ENCODE measurements around the gene SLC6A17. TPM values are rescaled to one million over a fixed set of nuclear protein-coding genes. Genes with fewer than 3 reads are reported as not detected.

Gene SLC6A17
- total and polyA plus RNA-seq, 2 experiments from 2014 or later: 0.03 to 0.17 TPM

- TF ChIP-seq REST (IDR thresholded peaks at IDR 0.05; ENCODE audit: unreplicated experiment) (no peak), CREB1 (CRISPR knock-in tag; IDR thresholded peaks at IDR 0.05; ENCODE audit: low read depth) (no peak), ZNF331 (CRISPR knock-in tag; IDR thresholded peaks at IDR 0.05; ENCODE audit: low read depth) (no peak), JUNB (IDR thresholded peaks at IDR 0.05; ENCODE audit: unreplicated experiment) (no peak), EZH2 (IDR thresholded peaks at IDR 0.05; ENCODE audit: low read depth, unreplicated experiment) (no peak), POLR2AphosphoS5 (IDR thresholded peaks at IDR 0.05; ENCODE audit: low read depth) (no peak), STAT1 (IDR thresholded peaks at IDR 0.05; ENCODE audit: unreplicated experiment) (no peak), ETS1 (IDR thresholded peaks at IDR 0.05) (no peak), ZNF114 (CRISPR knock-in tag; IDR thresholded peaks at IDR 0.05) (no peak), CTCF (conservative IDR thresholded peaks at IDR 0.05; ENCODE audit: low read depth in 2 of 2) (no peak)
Measured at GRCh38 chr1:110144366-110144765, 5.9 kb upstream of the SLC6A17 start (continued).

DNA sequence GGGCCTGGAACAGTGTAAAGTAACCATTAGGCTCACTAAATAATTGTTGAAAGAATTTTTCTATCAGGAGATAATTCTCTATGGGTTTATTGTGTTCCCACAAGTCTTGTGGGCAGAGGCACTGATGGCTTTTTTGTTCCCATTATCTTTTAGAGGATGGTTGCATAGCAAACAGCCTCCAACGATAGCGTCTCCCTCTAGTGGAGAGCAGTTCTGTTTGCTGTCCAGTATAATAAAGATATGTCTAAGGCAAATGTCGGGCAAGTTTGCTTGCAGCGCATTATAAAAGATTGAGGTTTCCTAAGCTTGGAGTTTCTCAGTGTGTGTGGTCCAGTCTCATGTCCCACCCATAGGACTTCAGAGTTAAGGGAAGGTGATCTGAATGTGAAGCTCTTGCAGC is 1.3 kb upstream of the SLC6A17 start:
- Histone ChIP-seq H2AFZ (no peak overlapping the region), H3K4me1 (ENCODE audit: insufficient read depth) (peaks cover 8% of the 10 kb centered on the region; the same call in 1 of the 2 replicates), H3K4me3 (no peak overlapping the region), H3K79me2 (replicated peaks; ENCODE audit: insufficient read depth) (no peaks in the 10 kb centered on the region), H3K4me2 (no peak overlapping the region), H3K27ac (ENCODE audit: low read depth) (no peak overlapping the region), H4K20me1 (replicated peaks; ENCODE audit: insufficient read depth) (peaks cover 13% of the 10 kb centered on the region; the same call in 1 of the 2 replicates), H3K9me2 (ENCODE audit: insufficient read depth) (no peaks in the 10 kb centered on the region), H3K27me3 (ENCODE audit: insufficient read depth) (peaks cover 97% of the 10 kb centered on the region), H3K36me3 (ENCODE audit: insufficient read depth) (no peaks in the 10 kb centered on the region), H3F3A (replicated peaks; ENCODE audit: low read depth) (no peaks in the 10 kb centered on the region)
- no peak overlapping the region for H3K4me3 Mint-ChIP-seq
- TF ChIP-seq CREB1 (CRISPR knock-in tag; IDR thresholded peaks at IDR 0.05; ENCODE audit: low read depth) (no peak), STAT1 (IDR thresholded peaks at IDR 0.05; ENCODE audit: unreplicated experiment) (no peak), JUNB (IDR thresholded peaks at IDR 0.05; ENCODE audit: unreplicated experiment) (no peak), CTCF (conservative IDR thresholded peaks at IDR 0.05; ENCODE audit: low read depth in 2 of 2) (peak; percentile 65 to 72)
- no peaks in the 10 kb centered on the region; the same call in 2 of the 3 replicates for H3K36me3 Mint-ChIP-seq (ENCODE audit: low read depth)
- H3K27ac Mint-ChIP-seq: no peak overlapping the region
- peak; percentile 56 for DNase-seq (ENCODE audit: low spot score)
- H3K9me3 Mint-ChIP-seq: no peaks in the 10 kb centered on the region; the same call in 2 of the 3 replicates
- no peak for ATAC-seq
- peaks cover 38% of the 10 kb centered on the region for H3K27me3 Mint-ChIP-seq (ENCODE audit: insufficient read depth, low read depth, poor library complexity)
- peaks cover 9% of the 10 kb centered on the region; the same call in 2 of the 3 replicates for H3K4me1 Mint-ChIP-seq

Data from GM23338 (cell line).